NOMO-1 (cell line): ENCODE measurements around the gene EGR1.
"Not testable (repeated sequence)": the region's sequence is repeated elsewhere in the genome, so short reads cannot be mapped to it uniquely, and the experiment has no call there.

Experiments used
- DNase-seq, 2 experiments: peaks; one replicate each; lab custom pipeline; 2025; ENCODE audit not compliant: unreplicated experiment in 2 of 2; lab: John Stamatoyannopoulos, UW

Gene EGR1

DNA sequence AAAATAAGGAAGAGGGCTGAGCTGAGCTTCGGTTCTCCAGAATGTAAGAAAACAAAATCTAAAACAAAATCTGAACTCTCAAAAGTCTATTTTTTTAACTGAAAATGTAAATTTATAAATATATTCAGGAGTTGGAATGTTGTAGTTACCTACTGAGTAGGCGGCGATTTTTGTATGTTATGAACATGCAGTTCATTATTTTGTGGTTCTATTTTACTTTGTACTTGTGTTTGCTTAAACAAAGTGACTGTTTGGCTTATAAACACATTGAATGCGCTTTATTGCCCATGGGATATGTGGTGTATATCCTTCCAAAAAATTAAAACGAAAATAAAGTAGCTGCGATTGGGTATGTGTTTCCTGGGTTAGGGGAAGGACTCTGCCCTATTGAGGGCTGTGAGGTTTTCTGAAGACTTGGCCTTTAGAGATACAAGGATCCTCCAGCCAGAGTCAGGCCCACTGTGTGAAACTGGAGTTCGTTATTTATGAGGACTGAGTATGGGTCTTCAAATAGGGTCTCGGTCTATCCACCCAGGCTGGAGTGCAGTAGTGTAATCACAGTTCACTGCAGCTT, 3.8 kb downstream of the EGR1 start:
- no peak for DNase-seq

DNA sequence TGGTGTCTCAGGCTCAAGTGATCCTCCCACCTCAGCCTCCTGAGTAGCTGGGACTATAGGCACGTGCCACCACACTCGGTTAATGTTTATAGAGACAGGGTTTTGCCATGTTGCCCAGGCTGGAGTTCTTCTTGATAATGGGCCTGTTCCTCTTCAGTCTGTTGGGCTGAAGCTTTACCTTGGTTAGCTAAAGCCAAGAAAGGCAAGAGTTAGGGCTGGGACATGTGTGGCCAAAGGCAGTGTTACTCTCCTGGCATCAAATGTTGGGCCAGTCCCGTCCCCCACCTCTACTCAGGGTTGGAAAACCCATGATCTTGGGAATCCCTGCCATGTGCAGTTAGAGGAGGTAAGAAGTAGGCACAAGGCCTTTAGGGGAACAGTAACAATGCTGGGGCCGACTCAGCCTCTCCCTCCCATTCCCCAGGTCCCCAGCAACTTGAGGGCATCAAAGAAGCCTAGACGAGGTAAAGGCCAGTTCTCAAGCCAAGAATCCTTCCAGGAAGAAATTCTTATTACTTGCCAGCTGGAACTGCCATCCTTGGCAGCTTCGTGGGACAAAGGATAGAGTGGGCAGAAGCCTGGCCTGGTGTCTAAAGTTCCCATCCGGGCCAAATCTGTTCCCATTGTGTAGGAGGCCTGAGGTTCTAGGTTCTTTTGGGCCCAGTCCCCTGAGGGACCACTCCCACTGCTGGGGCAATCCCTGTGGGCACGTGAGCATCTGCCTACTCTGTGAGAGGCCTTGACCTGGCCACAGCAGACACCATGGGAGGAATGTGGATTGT, 4.5 kb downstream of the EGR1 start:
- DNase-seq: no peak

DNA sequence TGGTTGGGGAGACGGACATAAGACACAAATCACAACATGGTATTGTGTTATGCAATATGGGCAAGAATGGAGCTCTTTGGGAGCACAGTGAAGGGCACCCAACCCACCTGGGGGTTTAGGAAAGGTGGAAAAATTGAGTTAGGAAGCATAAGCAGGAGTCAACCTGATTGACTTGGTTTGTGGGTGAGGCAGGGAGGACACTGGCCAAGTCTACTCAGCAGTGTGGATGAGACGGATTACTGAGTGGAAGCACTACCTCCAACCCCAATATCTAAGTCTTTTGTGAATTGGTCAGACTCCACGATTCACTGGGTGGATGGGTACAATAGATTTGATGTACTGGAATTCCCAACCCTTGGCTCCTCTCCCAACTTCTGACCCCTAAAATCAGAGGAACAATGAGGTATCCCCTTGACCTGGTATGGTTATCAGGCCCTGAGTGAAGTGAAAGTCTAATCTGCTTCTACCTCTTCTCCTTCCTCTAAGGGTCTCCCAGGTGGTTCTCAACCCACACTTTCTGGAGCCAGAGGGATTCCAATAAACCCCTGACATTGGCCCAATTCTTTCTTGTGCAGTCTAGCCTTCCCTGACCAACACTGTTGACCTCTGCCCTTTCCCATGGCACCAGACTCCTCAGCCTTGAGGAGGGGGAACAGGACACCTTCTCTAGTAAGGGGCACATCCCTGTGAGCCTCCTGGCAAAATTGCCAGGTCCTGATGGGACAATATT, 5.2 kb downstream of the EGR1 start:
- DNase-seq: no peak

DNA sequence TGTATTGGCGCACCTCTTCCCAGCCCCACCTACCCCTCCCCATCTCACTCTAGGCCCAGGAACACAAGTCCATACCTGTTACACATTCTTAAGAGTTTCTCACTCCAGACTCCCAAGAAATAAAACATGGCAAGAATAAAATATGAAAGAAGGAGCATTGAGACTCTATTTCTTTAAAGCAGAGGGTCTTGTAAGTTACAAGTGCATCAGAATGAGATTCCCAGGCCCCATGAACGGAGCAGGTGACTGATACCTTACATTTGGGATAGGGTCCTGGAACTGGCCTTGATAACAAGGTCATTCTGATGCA, 5.7 kb downstream of the EGR1 start:
- no peak for DNase-seq

DNA sequence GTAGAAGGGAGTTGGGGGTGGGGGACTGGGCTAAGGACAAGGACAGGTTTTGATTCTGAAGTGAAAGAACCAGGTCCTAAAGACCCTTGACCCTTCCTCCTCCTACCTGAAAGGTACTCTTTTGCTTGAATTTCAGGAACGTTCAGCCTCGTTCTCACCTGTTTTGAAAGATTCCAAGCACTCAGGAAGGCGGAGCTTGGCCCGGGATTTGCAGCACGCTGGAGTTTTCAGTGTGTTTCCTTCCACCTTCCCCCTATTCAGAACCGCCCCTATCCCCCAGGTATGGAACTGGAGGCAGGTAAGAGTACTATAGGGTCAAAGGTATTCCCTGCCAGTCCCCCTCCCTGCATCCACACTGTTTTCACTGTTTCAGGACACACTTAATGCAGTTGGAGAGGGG, 7.1 kb downstream of the EGR1 start:
- DNase-seq: no peak

DNA sequence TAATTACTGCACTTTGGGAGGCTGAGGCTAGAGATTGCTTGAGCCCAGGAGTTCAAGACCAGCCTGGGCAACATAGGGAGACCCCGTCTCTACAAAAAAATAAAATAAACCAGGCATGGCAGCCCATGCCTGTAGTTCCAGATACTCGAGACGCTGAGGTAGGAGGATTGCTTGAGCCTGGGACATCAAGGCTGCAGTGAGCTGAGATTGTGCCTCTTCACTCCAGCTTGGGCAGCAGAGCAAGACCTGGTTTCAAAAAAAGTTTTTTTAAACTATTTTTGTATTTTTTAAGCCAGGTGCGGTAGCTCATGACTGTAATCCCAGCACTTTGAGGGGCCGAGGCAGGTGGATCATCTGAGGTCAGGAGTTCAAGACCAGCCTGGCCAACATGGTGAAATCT, 7.9 kb downstream of the EGR1 start:
- not testable (repeated sequence) for DNase-seq

DNA sequence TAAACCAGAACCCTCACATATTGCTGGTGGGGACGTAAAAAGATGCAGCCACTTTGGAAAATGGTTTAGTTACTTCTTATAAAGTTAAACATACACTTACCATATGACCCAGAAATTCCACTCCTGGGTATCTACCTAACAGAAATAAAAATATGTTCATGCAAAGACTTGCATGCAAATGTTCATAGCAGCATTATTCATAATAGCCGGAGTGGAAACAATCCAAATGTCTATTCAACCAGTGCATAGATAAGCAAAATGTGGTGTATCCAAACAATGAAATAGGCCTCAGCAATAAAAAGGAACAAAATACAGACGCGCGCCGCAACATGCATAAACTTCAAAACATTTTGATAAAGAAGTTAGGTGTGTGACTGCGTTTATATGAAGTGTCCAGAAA, 11.6 kb downstream of the EGR1 start:
- no peak for DNase-seq

DNA sequence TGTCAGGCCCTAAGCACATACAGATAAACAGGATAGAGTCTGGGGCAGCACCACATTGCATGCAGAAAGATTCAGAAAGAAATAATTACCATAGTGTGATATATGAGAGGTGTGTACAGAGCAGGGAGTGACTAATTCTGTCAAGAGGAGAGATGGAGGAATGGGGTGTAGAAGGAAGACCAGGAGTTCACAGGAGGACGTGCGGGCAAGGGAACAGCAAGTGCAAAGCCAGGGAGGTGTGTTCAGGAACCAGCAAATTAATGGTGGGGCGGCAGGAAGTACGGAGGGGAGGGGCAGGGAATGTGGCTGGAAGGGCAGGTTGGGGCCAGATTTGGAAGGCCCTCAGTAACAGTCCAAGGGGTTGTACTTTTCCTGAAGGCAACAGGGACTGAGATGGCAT, 17.4 kb downstream of the EGR1 start:
- no peak for DNase-seq

DNA sequence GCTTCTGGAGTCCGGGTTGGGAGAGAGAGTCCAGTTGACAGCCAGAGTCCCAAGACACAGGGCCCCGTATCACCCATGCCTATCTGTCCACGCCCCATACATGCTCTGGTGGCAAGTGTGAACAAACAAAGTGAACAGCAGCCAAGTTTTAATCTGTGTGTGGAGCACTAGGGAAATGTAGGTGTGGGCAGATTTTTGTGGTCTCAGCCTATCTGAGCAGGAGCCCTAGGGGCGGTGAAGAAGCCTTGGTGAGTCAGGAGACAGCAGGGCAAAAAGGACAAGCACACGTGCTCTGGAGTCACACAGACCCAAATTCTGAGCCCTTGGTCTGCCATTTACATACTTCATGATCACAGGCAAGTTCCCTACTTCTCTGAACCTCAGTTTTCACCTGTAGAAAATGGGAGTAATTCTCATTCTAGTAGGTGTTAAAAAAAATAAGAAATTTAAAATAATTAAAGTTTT, 23.2 kb downstream of the EGR1 start:
- DNase-seq: no peak

DNA sequence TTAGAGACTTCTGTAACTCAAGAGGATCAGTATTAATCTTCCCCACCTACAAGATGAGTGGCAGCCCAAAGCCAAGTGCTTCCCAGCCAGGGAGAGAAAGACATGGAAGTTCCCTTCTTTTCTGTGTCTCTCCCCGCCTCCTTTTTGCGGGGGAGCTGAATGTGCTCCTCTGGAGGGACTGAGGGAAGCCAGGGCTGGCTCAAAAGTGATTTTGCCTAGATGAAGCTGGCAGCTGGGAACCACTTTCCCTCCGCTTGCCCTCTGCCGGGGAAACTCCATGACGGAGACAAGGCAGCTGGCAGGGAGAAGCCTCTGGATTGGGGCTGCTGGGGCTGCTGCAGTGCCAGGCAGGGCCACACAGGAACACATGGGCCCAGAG, 24.4 kb downstream of the EGR1 start:
- no peak for DNase-seq

DNA sequence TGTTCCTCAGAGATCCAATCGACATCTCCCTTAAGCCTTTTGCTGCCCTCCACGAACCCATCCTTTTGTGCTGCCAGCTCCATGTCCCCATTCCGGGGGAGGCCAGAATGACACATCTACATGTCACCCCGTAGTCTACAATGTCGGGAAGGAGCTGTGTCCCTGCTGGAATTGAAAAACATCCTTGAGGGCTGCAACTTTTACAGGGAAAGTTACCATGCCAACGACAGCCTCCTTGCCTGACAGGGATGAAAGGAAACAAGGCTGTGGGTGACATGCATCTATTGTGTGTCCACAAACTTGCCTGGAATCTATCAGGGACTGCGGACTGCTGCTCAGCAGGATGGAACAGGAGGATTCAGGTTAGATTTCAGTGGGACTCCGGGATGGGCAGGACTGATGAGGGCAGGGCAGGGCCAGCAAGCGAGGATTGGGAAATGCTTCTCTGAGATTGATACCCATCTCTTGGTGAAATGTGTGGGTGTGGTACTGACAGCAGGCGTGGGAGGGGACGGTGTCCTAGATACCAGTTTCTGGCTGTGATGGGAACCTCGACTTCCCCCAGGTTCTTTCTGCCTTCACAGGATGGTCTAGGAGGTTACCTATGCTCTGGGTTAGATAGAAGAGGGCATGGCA, 25.5 kb downstream of the EGR1 start:
- DNase-seq: no peak

DNA sequence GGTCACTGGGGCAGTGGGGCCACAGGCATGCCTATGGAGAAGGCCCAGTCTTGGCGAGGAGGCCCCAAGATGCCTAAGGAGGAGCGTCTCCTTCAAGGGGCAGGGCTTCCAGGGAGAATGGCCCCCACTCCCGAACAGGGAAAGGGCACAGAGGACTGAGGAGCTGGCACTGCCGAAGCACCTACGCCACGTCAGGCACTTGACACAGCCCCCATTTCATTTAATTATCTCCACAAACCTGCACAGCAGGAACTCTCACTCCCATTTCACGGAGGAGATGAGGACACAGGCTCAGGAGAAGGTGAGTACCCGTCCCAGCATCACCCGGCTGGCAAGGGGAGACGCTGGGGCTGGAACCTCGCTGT, 26.0 kb downstream of the EGR1 start:
- no peak for DNase-seq

DNA sequence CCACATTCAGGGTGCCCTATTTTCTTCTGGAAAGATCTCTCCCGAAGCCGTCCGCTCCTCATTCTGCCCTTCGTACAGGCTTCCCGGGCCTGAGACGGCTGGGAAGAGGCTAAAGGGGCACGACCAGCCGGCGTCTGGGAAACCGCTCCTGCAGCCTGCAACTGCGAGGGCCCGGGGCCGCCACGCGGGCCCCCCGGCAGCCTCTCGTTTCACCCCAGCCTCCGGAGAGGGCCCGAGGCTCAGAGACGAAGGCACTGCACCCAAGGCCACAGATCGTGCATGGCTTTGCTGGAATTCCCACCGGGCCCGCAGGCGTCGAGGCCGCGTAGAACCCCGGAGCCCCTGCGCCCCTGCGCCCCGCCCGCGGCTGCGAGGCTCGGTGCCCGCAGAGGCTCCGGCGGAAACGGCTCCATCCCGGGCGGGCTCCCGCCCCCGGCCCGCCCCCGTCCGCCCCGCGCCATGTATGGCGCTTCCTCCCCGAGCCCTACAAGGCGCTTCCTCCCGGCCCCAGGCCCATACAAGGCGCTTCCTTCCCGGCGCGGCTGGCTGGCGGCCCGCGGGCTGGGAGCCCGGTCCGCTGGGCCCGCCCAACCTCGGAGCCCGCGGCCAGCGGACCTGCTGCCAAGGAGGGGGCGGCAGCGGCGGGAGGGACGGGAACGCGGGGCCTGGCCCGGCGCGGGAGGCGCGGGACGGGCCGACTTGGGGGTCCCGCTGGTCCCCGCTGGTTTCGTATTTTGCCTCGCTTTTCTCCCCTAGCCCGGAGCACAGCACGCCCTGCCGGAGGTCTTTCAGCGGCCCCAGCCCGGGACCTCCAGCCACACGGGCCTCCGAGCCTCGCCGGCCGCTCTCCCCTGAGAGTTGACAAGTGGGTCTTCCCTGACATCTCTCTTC, 26.6 kb downstream of the EGR1 start:
- DNase-seq: peak; percentile 78 to 93

DNA sequence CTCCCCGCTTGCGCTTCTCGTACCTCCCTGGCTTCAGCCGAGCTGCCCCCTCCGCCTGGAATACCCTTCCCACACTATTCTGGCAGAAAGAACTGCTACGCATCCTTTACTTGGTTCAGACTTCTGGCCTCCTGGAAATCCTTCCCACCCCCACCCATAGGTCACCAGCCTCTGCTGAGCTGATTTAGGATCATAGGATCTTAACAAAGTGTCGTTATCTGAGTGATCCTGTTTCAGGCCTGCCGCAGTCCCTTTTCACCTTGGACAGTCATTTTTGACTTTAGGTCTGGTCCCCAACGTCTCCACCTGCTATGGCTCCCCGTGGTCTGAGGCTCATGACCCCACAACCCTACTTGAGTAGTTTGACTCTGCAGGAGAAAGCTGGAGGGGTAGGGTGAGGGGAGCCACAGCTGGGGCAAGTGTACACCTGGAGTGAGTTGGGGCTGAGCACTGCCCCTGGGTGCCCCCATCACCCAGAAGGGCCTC, 27.3 kb downstream of the EGR1 start:
- no peak for DNase-seq

DNA sequence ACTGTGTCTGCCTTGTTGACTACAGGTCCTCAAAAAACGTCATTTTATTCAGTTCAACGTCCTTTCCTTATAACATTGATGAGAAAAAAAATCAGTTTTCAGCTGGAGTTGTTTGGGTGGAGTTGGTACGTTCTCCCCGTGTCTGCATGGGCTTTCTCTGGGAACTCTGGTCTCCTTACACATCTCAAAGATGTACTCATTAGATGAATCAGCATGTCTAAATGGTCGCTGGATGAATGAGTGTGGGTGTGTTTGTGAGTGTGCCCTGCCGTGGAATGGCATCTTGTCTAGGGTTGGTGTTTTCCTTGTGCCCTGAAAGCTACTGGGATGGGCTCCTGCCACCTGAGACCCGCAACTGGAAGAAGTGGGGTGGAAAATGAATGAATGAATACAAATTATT, 30.1 kb downstream of the EGR1 start:
- no peak for DNase-seq

DNA sequence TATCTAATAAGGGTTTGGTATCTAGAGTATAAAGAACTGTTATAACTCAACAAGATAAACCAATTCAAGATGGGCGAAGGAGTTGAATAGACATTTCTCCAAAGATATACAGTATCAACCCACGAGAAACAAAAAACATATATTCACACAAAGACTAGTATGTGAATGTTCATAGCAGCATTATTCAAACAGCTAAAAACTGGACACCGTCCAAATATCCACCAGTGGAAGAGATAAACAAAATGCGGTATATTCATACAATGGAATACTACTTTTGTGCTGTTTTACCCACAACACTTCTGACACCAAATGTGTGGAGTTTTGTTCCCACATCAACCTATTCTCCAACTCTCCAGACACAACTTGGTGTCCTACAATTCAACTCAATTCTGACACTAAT, 33.1 kb downstream of the EGR1 start:
- no peak for DNase-seq

DNA sequence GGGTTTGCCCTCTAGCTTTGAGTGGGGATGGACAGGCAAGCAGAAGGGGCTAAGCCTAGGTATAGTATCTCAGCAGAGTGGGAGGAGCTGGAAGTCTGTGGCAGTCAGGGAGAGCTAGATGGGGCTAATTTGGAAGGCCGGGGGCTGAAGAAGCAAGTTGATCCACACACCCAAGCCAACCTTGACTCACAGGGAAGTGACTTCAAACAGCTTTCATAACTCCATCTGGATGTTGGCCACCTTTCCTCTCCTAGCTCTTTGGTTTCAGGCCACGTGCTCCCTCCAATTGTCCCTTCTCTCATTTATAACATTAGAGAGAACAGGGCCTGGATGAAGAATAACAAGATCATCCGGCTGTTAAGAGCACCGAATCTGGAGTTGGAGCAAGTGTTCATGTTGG, 36.8 kb downstream of the EGR1 start:
- no peak for DNase-seq

DNA sequence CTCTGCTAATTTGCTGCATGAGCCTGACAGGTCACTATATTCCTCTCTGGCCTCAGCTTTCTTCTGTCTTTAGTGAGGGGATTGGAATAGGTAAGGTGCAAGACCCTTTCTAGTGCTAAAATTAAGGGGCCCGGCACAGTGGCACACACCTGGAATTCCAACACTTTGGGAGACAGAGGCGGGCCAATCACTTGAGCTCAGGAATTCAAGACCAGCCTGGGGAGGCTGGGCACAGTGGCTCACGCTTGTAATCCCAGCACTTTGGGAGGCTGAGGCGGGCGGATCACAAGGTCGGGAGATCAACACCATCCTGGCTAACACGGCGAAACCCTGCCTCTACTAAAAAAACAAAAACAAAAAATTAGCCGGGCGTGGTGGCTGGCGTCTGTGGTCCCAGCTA, 37.2 kb downstream of the EGR1 start:
- DNase-seq: no peak

DNA sequence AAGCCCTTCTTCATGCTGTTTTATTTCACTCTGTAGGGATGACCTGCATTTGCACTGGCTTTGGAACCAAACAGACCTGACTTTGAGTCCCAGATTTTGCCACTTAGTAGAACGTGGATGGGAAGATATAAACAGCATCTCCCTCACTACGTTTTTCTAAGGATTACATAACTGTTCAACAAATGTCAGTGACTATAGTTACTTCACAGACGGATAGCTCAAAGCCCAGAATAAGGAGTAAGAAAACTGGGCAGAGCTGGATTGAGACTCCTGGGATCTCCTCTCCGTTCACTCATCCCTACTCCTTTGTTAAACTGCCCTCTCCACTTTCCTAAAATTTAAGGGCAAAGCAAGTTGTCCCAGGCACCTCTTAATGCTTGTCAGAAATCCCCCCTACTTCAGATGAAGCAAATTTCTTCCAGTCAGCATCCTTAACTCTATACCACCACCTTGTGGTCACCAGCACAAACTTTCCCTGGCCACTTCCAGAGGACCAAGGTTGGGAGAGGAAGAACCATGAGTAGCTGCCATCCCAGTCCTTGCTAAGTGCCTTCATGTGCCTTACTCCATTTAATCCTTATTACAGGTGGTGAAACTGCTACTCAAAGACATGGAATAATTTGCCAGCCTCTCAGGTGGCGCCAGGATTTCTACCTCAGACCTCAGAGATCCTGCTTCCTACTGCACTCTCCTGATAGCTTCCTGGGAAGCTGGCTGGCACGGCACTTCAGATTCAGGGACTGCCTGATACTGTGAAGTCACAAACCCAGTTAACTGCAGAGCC, 38.4 kb downstream of the EGR1 start:
- peak; percentile 57 to 65 for DNase-seq

DNA sequence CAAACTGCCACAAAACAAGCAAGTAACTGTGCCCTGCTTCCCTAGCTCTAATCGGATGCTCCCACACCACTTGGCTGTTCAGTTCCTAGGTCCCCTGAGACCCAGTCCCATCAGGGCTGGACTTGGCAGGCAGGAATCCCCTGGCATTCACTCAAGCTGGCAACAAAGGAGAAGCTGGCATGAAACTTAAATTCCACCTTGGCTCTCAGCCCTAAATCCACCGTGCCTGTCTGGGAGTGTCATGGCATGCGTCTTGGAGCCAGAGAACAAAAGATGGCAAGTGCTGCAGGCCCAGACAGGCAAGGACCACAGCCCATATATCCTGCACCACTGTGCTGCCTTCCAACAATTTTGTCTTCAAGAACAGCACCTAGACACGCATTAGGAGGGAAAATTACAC, 39.5 kb downstream of the EGR1 start:
- DNase-seq: no peak
